ENCODE measurements around the gene DHRS13.
"Not testable (repeated sequence)": the region's sequence is repeated elsewhere in the genome, so short reads cannot be mapped to it uniquely, and the experiment has no call there.

DHRS13 gene

DNA sequence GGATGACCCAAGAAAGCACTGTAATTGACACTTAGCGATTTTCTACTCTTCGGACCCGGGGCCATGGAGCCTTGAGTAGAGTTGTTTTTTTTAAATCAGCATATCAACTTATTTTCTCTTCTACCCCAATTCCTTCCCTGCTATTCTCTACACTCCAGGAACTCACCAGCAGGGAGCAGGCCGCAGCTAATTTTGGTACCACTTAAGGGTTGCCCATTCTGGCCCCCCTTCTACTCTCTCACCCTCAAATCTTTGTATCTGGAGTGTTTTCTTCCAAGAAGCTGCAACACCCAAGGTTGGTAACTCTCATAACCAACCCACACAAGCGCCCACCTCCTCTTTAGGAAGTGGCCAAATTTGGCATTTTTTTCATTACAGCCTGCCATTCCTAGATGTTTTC is 53.6 kb downstream of the DHRS13 start:
- Histone ChIP-seq H3K4me1 (ENCODE audit: control insufficient read depth in 1 of 2, insufficient read depth in 2 of 2, low read length in 2 of 2) (peaks cover 2 to 3% of the 10 kb centered on the region in 2 donors), H3K4me3 (ENCODE audit: low read depth in 1 of 2, low read length in 2 of 2) (no peak overlapping the region), H3K27ac (ENCODE audit: low read length) (no peak overlapping the region), H3K27me3 (ENCODE audit: low read depth, low read length) (no peaks in the 10 kb centered on the region), H3K9me3 (ENCODE audit: control insufficient read depth in 1 of 2, low read length in 2 of 2) (no peaks in the 10 kb centered on the region), H3K36me3 (ENCODE audit: control insufficient read depth in 1 of 2, insufficient read depth in 2 of 2, low read length in 2 of 2) (no peaks in the 10 kb centered on the region)

DNA sequence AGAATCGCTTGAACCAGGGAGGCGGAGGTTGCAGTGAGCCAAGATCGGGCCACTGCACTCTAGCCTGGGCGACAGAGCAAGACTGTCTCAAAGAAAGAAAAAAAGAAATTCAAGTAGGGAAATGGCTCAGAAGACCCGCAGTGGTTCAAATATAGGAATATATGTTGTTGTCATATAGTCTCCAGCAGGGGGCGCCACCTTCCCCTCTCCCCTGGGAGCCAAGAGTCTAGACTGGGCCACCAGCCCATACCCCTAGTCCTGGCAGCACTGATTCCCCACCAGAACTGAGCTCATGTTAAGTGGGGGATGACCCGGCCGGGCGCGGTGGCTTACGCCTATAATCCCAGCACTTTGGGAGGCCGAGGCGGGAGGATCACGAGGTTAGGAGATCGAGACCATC is 54.2 kb downstream of the DHRS13 start:
- H3K27ac ChIP-seq (ENCODE audit: low read length); H3K9me3 ChIP-seq (ENCODE audit: control insufficient read depth in 1 of 2, low read length in 2 of 2); H3K4me1 ChIP-seq (ENCODE audit: control insufficient read depth in 1 of 2, insufficient read depth in 2 of 2, low read length in 2 of 2); H3K27me3 ChIP-seq (ENCODE audit: low read depth, low read length); H3K4me3 ChIP-seq (ENCODE audit: low read depth in 1 of 2, low read length in 2 of 2); H3K36me3 ChIP-seq (ENCODE audit: control insufficient read depth in 1 of 2, insufficient read depth in 2 of 2, low read length in 2 of 2): not testable (repeated sequence)

Measured in muscle layer of duodenum (tissue), 2 donors.